SU-DHL-6 (cell line): Measurements from ENCODE around the gene TXNRD2.

Experiments used
- H2AFZ ChIP-seq: fragments of 200-600 bp; sonication (generic); 2 replicates; pipeline ENCODE4 v1.6.1; 2014; ENCODE audit warnings: low read depth, mild to moderate bottlenecking, moderate library complexity, mixed read lengths, antibody characterized with exemption, low read length; ENCODE audit not compliant: severe bottlenecking
- H3F3A ChIP-seq: fragments of 200-600 bp; shearing (Covaris generic); 2 replicates; pipeline ENCODE4 v1.6.0; 2016; ENCODE audit warnings: antibody characterized with exemption, mild to moderate bottlenecking; ENCODE audit not compliant: insufficient read depth
- H3K27ac ChIP-seq: fragments of 200-600 bp; sonication (generic); 2 replicates; pipeline ENCODE4 v1.5.1; 2016; ENCODE audit warnings: low read depth, mild to moderate bottlenecking, low read length, moderate library complexity, mixed read lengths
- H3K27me3 ChIP-seq: fragments of 200-600 bp; sonication (generic), shearing (Covaris generic); 2 replicates; pipeline ENCODE4 v1.6.0; 2014; ENCODE audit warnings: mild to moderate bottlenecking, low read length
- H3K36me3 ChIP-seq: fragments of 200-600 bp; sonication (generic); 2 replicates; pipeline ENCODE4 v1.6.1; 2014; ENCODE audit warnings: mild to moderate bottlenecking, low read length, mixed read lengths
- H3K4me2 ChIP-seq: fragments of 300-600, 200-600 bp; shearing (Covaris generic), sonication (generic); 2 replicates; pipeline ENCODE4 v1.6.0; 2014; ENCODE audit warnings: low read length, low read depth, mild to moderate bottlenecking; ENCODE audit not compliant: poor library complexity, severe bottlenecking
- H3K4me3 ChIP-seq: fragments of 200-600 bp; sonication (generic); 2 replicates; pipeline ENCODE4 v1.5.1; 2014; ENCODE audit warnings: antibody characterized with exemption, low read length, mild to moderate bottlenecking, mixed read lengths; ENCODE audit not compliant: insufficient read depth, poor library complexity, severe bottlenecking
- H3K79me2 ChIP-seq: fragments of 200-600 bp; sonication (generic); 2 replicates; pipeline ENCODE4 v1.6.1; 2014; ENCODE audit warnings: mild to moderate bottlenecking, low read length, moderate library complexity; ENCODE audit not compliant: insufficient read depth
- H3K9ac ChIP-seq: fragments of 200-600 bp; sonication (generic); 2 replicates; pipeline ENCODE4 v1.7.0; 2014; ENCODE audit warnings: mild to moderate bottlenecking, low read length
- H3K9me2 ChIP-seq: fragments of 200-600 bp; sonication (generic); replicated peaks from 2 replicates; pipeline ENCODE4 v1.6.1; 2014; ENCODE audit warnings: low read length; ENCODE audit not compliant: insufficient read depth
- H3K9me3 ChIP-seq: fragments of 200-600 bp; sonication (generic); 2 replicates; pipeline ENCODE4 v1.6.1; 2014; ENCODE audit warnings: low read length, mixed read lengths; ENCODE audit not compliant: insufficient read depth
- H4K20me1 ChIP-seq: fragments of 200-600 bp; sonication (generic); 2 replicates; pipeline ENCODE4 v1.6.1; 2014; ENCODE audit warnings: low read depth, mild to moderate bottlenecking, antibody characterized with exemption, low read length, moderate library complexity, mixed read lengths
- EZH2phosphoT487 ChIP-seq: fragments of 200-600 bp; sonication (generic), shearing (Covaris generic); conservative IDR thresholded peaks from 2 replicates; pipeline ENCODE4 v1.6.1; 2018; ENCODE audit warnings: mild to moderate bottlenecking, antibody characterized with exemption, low read length, moderate library complexity, mixed read lengths
- TF ChIP-seq, protein P1 (sequence below): fragments of 200-600 bp; sonication (generic); IDR thresholded peaks from one replicate; pipeline ENCODE4 v1.5.1; 2017; ENCODE audit warnings: antibody characterized with exemption, mild to moderate bottlenecking, low read length, moderate library complexity; ENCODE audit not compliant: insufficient read depth, poor library complexity, severe bottlenecking

TXNRD2 gene

DNA sequence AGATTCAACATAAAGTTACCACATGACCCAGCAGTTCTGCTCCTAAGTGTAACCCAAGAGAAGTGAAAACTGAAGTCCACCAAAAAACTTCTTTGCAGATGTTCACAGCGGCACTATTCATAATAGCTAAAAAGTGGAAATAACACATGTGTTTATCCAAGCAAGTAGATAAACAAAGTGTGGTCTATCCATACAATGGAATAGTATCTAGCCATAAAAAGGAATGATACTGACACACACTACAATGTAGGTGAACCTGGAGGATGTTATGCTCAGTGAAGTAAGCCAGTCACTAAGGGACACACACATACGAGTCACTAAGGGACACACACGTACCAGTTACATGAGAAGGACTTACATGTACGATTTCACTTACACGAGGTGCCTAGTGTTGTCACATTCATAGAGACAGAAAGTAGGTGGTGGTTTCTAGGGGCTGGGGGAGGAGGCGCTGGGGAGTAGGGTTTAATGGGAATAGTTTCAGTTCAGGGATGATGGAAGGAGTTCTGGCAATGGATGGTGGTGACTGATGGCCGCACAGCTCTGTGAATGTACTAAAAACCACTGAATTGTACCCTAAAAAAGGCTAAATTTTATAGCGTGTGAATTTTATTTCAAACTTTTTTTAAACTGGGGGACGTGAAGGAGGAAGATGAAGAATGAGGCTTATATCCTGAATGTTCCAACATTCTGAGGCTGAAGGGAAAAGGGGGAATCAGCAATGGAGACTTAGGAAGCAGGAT lies 27.2 kb downstream of the TXNRD2 start:
- H3K36me3 ChIP-seq = no peaks in the 10 kb centered on the region
- no peak overlapping the region for H3K4me3 ChIP-seq
- TF ChIP-seq, protein P1, sequence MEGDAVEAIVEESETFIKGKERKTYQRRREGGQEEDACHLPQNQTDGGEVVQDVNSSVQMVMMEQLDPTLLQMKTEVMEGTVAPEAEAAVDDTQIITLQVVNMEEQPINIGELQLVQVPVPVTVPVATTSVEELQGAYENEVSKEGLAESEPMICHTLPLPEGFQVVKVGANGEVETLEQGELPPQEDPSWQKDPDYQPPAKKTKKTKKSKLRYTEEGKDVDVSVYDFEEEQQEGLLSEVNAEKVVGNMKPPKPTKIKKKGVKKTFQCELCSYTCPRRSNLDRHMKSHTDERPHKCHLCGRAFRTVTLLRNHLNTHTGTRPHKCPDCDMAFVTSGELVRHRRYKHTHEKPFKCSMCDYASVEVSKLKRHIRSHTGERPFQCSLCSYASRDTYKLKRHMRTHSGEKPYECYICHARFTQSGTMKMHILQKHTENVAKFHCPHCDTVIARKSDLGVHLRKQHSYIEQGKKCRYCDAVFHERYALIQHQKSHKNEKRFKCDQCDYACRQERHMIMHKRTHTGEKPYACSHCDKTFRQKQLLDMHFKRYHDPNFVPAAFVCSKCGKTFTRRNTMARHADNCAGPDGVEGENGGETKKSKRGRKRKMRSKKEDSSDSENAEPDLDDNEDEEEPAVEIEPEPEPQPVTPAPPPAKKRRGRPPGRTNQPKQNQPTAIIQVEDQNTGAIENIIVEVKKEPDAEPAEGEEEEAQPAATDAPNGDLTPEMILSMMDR = no peak
- no peak for TF ChIP-seq EZH2phosphoT487
- H3K9ac ChIP-seq = no peak overlapping the region
- H4K20me1 ChIP-seq = no peaks in the 10 kb centered on the region
- H3K9me2 ChIP-seq = no peaks in the 10 kb centered on the region
- H3F3A ChIP-seq = no peaks in the 10 kb centered on the region
- no peaks in the 10 kb centered on the region for H3K27me3 ChIP-seq
- H3K27ac ChIP-seq = no peak overlapping the region
- H3K79me2 ChIP-seq = no peaks in the 10 kb centered on the region
- H3K9me3 ChIP-seq = no peaks in the 10 kb centered on the region
- H2AFZ ChIP-seq = no peak overlapping the region
- H3K4me2 ChIP-seq = no peak overlapping the region

DNA sequence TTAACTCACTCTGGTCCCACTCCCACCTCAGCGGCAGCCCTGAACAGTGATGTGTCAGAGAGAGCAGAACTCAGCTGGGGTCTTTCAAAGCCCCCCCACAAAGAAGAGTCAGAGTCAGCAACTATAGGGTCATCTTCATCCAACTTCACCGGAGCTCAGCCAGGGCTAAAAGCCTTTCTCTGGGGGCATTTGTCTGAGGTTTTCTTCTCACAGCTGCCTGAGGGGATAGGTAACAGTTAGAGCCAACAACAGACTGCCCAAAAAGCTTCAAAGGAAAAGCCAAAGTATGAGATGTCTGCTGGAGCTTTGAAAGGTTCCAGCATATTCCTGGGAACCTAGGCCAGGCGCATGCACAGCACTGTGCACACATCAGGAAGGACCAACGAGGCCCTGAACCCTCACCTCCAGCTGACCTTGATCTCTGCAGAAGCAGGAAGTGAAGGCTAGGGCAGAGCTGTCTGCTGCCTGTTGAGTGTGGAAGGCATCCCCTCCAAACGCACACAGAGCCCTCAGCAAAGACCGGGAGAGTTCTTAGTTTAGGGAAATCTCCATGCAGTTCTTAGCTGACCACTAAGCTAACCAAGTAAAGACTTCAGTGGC lies 28.2 kb downstream of the TXNRD2 start:
- TF ChIP-seq EZH2phosphoT487 = no peak
- TF ChIP-seq, protein P1 = no peak
- Histone ChIP-seq H4K20me1 (no peaks in the 10 kb centered on the region), H3K27me3 (no peaks in the 10 kb centered on the region), H3K9ac (no peak overlapping the region), H3K4me3 (no peak overlapping the region), H2AFZ (no peak overlapping the region), H3K9me3 (no peaks in the 10 kb centered on the region), H3K27ac (no peak overlapping the region), H3K9me2 (no peaks in the 10 kb centered on the region), H3K79me2 (no peaks in the 10 kb centered on the region), H3F3A (no peaks in the 10 kb centered on the region), H3K36me3 (no peaks in the 10 kb centered on the region), H3K4me2 (no peak overlapping the region)

DNA sequence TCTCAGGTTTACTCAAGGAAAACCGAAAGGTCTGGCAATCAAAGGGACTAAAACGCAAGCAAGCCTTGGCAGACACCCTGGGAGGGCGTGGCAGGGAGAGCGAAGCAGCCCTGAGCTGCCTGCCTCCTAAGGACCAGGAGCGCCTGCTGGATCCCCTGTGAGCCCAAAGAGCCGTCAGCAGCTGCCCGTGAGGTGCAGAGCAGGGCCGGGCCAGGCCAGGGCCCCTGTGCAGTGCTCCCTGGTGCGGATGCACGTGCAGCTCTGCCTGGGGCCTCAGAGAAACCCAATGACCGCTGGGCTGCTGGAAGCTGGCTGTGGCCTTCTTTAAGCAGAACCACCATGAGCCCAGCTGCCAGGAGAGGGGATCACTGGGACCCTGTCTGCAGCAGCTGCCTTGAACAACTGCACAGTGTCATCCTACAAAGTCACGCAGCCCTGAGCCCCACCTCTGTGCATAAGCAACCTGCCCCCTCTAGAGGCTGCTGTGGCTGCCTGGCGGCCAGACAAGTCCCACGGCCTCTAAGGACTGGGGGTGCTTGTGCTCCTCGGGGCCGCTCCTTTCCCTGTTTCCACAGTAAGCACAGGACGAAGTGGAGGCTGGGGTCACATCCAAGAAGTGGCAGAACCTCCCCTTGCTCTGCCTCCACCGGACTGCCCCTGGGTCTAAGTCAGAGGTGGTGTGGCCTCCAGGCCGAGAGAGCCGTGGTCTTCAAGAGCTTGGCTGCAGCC lies 29.2 kb downstream of the TXNRD2 start:
- no peaks in the 10 kb centered on the region for H3K27me3 ChIP-seq
- H3K9ac ChIP-seq = no peak overlapping the region
- H2AFZ ChIP-seq = no peak overlapping the region
- H3K9me2 ChIP-seq = no peaks in the 10 kb centered on the region
- H3K4me2 ChIP-seq = no peak overlapping the region
- H3K27ac ChIP-seq = no peak overlapping the region
- no peaks in the 10 kb centered on the region for H3F3A ChIP-seq
- H3K36me3 ChIP-seq = no peaks in the 10 kb centered on the region
- no peak for TF ChIP-seq EZH2phosphoT487
- TF ChIP-seq, protein P1 = no peak
- no peaks in the 10 kb centered on the region for H3K79me2 ChIP-seq
- H4K20me1 ChIP-seq = no peaks in the 10 kb centered on the region
- H3K4me3 ChIP-seq = no peak overlapping the region
- H3K9me3 ChIP-seq = no peaks in the 10 kb centered on the region
